PC-3 (cell line): Measurements from ENCODE around the gene C6.

Experiments
- EZH2 ChIP-seq: fragments of 300-600 bp; sonication (generic); IDR thresholded peaks from one replicate; pipeline ENCODE4 v1.6.1; 2017; ENCODE audit warnings: antibody characterized with exemption, mild to moderate bottlenecking, low read length; ENCODE audit not compliant: unreplicated experiment
- TF ChIP-seq, protein P1 (sequence below): fragments of 300-600 bp; sonication (generic); conservative IDR thresholded peaks from 2 replicates; pipeline ENCODE4 v1.5.1; 2017; ENCODE audit warnings: antibody characterized with exemption, low read depth, mild to moderate bottlenecking, low read length

DNA sequence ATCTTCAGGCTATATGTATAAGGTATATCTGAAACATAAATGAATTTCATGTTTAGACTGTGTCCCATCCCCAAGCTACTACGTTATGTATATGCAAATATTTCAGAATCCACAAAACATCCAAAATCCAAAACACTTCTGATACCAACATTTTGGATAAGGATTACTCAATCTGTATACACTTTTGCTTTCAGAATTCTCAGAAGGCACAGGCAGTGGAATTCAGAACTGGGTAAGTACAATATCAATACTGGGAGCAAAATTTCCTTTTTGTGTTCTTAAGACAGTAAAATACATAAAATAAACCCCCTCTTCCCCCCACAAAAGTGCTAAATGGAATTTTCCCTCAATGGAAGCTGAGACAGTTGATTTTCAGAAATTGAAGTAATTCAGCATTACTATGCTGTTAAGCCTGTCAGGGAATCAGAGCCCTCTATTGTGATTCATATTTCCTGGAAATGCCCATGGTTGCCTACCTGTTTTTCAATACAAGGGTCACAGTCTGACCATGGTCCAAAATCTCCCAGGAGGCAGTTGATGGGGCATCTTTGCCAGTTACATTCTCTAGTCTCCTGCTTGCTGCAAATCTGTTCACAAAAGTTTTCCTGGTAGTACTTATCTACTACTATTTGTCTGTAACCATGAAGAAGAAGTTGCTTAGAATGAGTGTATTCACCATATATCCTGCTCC lies 12.1 kb downstream of the C6 start:
- TF ChIP-seq, protein P1, sequence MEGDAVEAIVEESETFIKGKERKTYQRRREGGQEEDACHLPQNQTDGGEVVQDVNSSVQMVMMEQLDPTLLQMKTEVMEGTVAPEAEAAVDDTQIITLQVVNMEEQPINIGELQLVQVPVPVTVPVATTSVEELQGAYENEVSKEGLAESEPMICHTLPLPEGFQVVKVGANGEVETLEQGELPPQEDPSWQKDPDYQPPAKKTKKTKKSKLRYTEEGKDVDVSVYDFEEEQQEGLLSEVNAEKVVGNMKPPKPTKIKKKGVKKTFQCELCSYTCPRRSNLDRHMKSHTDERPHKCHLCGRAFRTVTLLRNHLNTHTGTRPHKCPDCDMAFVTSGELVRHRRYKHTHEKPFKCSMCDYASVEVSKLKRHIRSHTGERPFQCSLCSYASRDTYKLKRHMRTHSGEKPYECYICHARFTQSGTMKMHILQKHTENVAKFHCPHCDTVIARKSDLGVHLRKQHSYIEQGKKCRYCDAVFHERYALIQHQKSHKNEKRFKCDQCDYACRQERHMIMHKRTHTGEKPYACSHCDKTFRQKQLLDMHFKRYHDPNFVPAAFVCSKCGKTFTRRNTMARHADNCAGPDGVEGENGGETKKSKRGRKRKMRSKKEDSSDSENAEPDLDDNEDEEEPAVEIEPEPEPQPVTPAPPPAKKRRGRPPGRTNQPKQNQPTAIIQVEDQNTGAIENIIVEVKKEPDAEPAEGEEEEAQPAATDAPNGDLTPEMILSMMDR, result no peak
- TF ChIP-seq EZH2, result no peak
